GM18907 (cell line): Measurements from ENCODE around the gene FSTL3.
A peak's percentile ranks its signal among the peaks of the same experiment; 100 is the strongest.
"Not testable (repeated sequence)": the region's sequence is repeated elsewhere in the genome, so short reads cannot be mapped to it uniquely, and the experiment has no call there.

Experiments used
- ATAC-seq: cut with Tn5 transposase; IDR thresholded peaks from one replicate; pipeline ENCODE4 v1.9.1; 2021; ENCODE audit warnings: mild to moderate bottlenecking, moderate library complexity; ENCODE audit not compliant: unreplicated experiment

The FSTL3 gene

GRCh38 chr19:676339-677105 is at the start of gene FSTL3:
Gene FSTL3 (plus strand): TSS chr19:676392. CDS start chr19:676424, 32 bp downstream.
- ATAC-seq: no peak

DNA sequence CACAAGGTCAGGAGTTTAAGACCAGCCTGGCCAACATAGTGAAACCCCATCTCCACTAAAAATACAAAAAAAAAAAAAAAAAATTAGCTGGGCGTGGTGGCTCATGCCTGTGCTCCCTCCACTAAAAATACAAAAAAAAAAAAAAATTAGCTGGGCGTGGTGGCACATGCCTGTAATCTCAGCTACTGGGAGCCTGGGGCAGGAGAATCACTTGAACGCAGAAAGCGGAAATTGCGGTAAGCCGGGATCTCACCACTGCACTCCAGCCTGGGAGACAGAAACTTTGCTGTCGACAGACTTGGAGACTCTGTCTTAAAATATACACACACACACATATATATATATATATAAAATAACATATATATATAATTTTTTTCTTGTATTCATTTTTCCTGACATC is 49.6 kb upstream of the FSTL3 start:
- not testable (repeated sequence) for ATAC-seq

DNA sequence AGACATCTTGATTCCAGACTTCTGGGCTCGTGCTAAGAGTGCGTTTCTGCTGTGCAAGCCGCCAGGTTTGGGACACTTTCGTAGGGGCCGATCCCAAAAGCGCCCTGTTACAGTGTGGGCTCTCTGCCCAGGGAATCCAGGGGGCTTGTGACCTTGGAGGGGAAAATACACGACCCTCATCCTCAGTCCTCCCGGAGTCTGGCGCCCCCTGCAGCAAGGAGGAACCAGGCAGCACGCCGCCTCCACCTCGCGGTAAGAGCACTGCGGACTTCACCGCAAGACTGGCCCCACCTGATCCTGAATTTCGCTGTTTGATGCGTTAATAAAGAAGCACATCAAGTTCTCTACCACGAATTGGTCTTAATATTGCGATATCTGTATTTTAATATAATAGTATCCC is 48.0 kb upstream of the FSTL3 start:
- ATAC-seq: no peak

- ATAC-seq: not testable (repeated sequence)
These were observed 46.7 kb upstream of the FSTL3 start for GRCh38 chr19:629515-629914.

GRCh38 chr19:629961-630714 is 46.1 kb upstream of the FSTL3 start:
- ATAC-seq: no peak

DNA sequence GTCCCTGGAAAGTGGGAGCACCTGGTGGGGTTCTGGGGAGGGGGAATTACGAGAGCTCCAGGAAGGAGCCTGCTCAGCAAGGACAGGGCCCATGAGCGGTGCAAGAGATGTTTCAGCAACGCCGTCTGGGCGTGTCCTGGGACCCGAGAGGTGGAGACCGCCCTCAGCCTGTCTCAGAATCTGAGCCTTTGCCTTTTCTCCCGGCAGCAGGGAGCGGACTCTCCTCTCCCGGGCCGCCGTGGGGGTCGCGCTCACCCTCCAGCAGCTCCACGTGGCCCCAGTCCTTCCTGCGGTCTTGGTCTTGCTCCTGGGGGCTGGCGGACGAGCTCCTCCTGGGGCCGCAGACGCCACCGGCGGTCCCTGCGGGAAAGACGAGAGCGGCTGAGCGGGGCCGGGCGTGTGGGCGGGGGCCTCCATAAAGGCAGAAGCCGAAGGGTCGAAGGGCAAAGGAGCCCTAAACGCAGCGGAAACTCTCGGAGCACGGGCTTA is 43.6 kb upstream of the FSTL3 start:
- ATAC-seq: peak; percentile 14

DNA sequence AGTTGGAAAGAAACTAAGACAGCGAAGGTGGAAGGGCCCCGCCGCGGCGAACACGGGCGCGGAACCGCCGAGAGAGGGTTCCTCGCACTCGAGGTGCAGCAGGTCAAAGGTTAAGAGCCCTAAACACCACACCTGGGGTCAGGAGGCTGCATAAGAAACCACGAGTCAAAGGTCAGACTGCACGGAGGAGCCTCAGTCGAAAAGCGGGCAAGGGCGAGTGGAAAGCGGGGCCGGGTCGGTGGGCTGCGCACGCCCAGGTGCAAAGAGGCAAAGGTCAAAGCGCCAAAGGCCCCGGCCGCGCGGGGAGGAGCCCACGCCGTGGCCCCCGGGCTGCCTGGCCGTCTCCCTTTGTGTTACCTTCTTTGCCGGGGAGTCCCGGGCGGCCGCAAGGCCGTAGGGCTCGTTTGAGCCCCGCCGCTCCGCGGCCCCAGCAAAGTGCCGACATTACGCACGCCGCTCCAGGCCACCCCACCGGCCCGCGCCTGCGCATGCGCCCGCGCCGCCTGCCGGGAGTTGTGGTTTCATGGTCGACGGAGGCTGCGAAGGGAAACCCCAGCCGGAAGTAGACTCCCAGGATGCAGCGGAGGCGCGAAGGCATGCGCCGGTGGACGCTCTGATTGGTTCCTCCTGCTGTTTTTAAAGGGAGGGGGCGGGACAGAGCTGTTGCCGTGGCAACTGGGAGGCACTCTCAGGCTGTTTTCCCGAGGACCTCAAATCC is 43.0 kb upstream of the FSTL3 start, which contains the start of gene POLRMT:
TSS of gene POLRMT (minus strand) at position 470 of the 718 bp plus-strand sequence. CDS start at position 445, 25 bp downstream.
- peak; percentile 74 for ATAC-seq

- no peak for ATAC-seq
These were observed 42.2 kb upstream of the FSTL3 start for GRCh38 chr19:633786-634639.

DNA sequence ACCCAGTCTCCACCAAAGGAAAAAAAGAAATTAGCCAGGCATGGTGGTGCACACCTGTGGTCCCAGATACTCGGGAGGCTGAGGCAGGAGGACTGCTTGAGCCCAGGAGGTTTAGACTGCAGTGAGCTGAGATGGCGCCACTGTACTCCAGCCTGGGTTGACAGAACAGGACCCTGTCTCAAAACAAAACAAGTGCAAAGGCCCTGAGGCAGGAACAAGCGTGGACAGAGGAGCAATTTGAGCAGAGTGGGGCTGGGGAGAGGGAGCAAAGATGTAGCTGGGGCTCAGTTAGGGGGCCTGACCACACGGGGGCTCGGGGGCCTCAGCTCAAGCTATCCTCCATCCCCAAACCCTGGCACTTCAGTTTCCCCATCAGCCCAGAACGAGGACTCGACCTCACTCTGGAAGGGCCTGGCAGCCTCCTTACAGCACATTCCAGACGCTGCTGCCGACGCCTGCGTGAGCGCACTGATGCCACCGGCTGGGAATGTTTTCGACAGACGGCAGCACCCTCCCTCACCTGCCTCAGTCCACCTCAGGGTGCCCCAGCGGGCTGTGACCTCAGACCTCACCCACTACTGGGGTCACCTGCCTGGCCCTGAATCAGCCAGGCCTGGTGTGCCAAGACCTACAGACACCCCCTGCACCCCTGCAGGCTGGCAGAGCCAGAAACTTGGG is 41.1 kb upstream of the FSTL3 start:
- no peak for ATAC-seq

- ATAC-seq: no peak
These were observed 37.3 kb upstream of the FSTL3 start for GRCh38 chr19:638906-639252.

GRCh38 chr19:639253-640160 is 36.7 kb upstream of the FSTL3 start, which contains the start of gene FGF22:
Gene FGF22 (plus strand): TSS chr19:639879. CDS start chr19:639926, 47 bp downstream.
- no peak for ATAC-seq

- no peak for ATAC-seq
These were observed 36.0 kb upstream of the FSTL3 start for GRCh38 chr19:640161-640558.

DNA sequence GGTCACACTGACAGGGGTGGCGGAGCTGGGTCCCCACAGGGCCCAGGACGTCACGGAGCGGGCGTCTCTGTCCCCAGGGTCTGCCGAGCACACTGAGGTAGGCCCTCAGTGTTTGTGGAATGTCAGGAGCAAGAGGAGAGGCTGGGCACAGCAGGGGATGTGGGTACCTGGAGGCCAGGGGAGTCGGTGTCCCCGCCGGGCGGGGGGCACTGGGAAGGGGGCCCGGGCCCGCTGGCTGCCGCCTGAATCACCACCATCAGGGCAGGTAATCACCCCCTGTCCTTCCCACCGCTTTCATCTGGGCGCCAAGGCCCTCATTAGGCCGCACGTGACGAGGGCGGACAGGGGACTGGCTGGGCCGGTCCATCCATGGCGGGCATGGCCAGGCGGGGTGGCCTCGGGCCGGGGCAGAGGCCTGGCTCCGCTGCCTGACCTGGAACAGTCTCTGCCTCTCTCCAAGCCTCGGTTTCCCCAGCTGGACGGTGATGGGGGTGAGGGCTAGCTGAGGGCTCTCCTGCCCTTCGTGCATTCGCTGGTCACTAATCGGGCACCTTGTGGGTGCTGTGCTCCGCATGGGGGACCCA is 35.5 kb upstream of the FSTL3 start:
- ATAC-seq: no peak

DNA sequence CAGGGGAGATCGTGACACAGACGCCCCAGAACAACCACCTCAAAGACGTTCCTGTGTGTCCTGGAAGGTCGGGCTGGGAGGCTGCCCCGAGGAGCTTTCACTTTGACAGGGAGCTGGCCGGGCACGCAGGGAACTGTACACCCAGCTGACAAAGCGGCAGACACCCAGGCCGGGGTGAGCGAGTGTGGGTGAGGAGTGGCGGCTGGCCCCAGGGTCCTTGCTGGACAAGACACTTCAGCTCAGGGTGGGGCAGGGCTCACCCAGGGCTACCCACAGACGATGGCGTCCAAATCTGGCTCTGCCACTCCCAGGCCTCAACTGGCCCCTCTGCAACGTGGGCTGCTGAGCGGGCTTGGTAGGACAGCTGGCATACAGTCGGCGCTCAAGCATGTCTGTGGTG is 34.5 kb upstream of the FSTL3 start:
- no peak for ATAC-seq

- no peak for ATAC-seq
These were observed 33.1 kb upstream of the FSTL3 start for GRCh38 chr19:642767-643727.

DNA sequence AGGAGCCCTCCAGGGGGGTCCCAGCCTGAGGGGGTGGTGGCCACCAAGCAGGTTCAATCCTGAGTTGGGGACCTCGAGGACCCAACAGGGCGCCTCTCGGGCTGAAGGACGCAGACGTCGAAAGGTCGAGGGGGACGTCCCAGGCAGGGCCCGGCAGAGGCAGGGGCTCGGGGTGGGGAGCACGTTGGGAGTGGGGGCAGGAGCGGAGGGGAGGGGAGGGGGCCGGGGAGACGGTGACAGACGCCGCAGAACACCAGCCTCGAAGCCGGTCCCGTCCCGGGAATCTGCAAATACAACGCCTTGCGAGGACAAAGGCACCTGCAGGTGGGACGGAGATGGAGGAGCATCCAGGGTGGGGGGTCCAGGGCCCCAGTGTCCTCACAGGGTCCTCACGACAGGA is 32.5 kb upstream of the FSTL3 start:
- ATAC-seq: no peak

DNA sequence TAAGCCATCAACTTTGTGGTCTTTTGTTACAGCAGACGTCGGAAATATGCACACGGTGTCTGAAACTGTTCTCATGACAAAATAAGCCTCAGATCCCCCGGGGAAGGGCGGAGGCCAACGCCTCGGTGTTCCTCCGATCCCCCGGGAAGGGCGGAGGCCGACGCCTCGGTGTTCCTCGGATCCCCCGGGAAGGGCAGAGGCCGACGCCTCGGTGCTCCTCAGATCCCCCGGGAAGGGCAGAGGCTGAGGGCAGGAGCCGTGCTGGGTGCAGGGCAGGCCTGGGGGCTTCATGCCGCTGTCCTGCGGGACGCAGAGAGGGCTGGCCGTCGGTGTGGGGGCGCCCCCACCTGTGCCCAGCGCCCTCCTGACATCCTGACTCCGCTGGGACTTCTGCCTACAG is 31.8 kb upstream of the FSTL3 start:
- ATAC-seq: no peak
